Measurements from ENCODE around the gene EXD1.

Gene EXD1

GRCh38 chr15:41231422-41232226 is 1.1 kb upstream of the EXD1 start:
- no peak for DNase-seq (ENCODE audit: low read depth)

- no peak for DNase-seq (ENCODE audit: low read depth)
These were observed 260 bp downstream of the EXD1 start for GRCh38 chr15:41230345-41230649.

- no peak for DNase-seq (ENCODE audit: low read depth)
These were observed 11.2 kb downstream of the EXD1 start for GRCh38 chr15:41219381-41219780.

GRCh38 chr15:41218851-41219250 is 11.7 kb downstream of the EXD1 start:
- DNase-seq (ENCODE audit: low read depth) = no peak

- DNase-seq (ENCODE audit: low read depth) = no peak
These were observed 14.8 kb downstream of the EXD1 start for GRCh38 chr15:41215708-41216107.

GRCh38 chr15:41207687-41208448 is 22.7 kb downstream of the EXD1 start:
- DNase-seq (ENCODE audit: low read depth) = no peak

- DNase-seq (ENCODE audit: low read depth) = no peak
These were observed 25.2 kb downstream of the EXD1 start for GRCh38 chr15:41205315-41205714.

- DNase-seq (ENCODE audit: low read depth) = no peak
These were observed 27.2 kb downstream of the EXD1 start for GRCh38 chr15:41203395-41203794.

- DNase-seq (ENCODE audit: low read depth) = no peak
These were observed 31.1 kb downstream of the EXD1 start for GRCh38 chr15:41199470-41199869.

- no peak for DNase-seq (ENCODE audit: low read depth)
These were observed 36.1 kb downstream of the EXD1 start for GRCh38 chr15:41194444-41194843.

- no peak for DNase-seq (ENCODE audit: low read depth)
These were observed 47.0 kb downstream of the EXD1 start for GRCh38 chr15:41183581-41183980.

GRCh38 chr15:41182266-41182665 is 48.3 kb downstream of the EXD1 start:
- no peak for DNase-seq (ENCODE audit: low read depth)

GRCh38 chr15:41180206-41180789 is 50.3 kb downstream of the EXD1 start:
- no peak for DNase-seq (ENCODE audit: low read depth)

GRCh38 chr15:41169781-41170180 is 60.8 kb downstream of the EXD1 start:
- no peak for DNase-seq (ENCODE audit: low read depth)

- no peak for DNase-seq (ENCODE audit: low read depth)
These were observed 61.5 kb downstream of the EXD1 start for GRCh38 chr15:41169086-41169485.

GRCh38 chr15:41161736-41162135 is 68.8 kb downstream of the EXD1 start:
- DNase-seq (ENCODE audit: low read depth) = no peak

- DNase-seq (ENCODE audit: low read depth) = no peak
These were observed 69.2 kb downstream of the EXD1 start for GRCh38 chr15:41161336-41161735.

- no peak for DNase-seq (ENCODE audit: low read depth)
These were observed 69.8 kb downstream of the EXD1 start for GRCh38 chr15:41160639-41161315.

GRCh38 chr15:41154412-41154811 is 76.1 kb downstream of the EXD1 start:
- DNase-seq (ENCODE audit: low read depth) = no peak

- DNase-seq (ENCODE audit: low read depth) = no peak
These were observed 76.8 kb downstream of the EXD1 start for GRCh38 chr15:41153733-41154132.

GRCh38 chr15:41151451-41152005 is 79.0 kb downstream of the EXD1 start:
- DNase-seq (ENCODE audit: low read depth) = no peak

GRCh38 chr15:41150279-41150678 is 80.3 kb downstream of the EXD1 start:
- DNase-seq (ENCODE audit: low read depth) = no peak

Data from stimulated activated CD8-positive, alpha-beta memory T cell treated with anti-CD3 and anti-CD28 coated beads, Interleukin-4, amount 100 ng/mL, for 24 hours (primary cell).